RPMI8226 (cell line): ENCODE results near the gene CAMTA1.

Source experiments
- DNase-seq: peaks from one replicate; pipeline ENCODE4 v3.0.0-alpha.2; 2015

Gene CAMTA1

DNA sequence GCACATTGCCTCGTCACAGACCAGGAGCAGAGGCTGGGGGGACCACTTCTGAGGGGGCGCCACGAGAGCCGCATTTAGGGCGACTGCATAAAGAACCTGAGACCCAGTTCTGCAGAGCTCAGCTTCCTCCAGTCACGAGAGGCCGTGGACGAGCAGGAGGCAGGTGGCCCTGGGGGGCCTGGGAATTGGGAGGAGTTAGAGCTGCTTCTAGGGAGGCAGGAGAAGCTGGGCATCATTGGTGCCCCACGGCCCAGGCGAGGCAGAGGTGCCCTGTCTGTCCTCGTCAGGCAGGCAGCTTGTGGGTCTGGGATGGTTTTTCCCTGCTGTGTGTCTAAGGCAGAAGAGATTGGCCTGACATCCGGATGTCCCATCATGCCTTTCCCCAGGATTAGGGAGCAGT lies 389.3 kb downstream of the CAMTA1 start:
- DNase-seq, result no peak

DNA sequence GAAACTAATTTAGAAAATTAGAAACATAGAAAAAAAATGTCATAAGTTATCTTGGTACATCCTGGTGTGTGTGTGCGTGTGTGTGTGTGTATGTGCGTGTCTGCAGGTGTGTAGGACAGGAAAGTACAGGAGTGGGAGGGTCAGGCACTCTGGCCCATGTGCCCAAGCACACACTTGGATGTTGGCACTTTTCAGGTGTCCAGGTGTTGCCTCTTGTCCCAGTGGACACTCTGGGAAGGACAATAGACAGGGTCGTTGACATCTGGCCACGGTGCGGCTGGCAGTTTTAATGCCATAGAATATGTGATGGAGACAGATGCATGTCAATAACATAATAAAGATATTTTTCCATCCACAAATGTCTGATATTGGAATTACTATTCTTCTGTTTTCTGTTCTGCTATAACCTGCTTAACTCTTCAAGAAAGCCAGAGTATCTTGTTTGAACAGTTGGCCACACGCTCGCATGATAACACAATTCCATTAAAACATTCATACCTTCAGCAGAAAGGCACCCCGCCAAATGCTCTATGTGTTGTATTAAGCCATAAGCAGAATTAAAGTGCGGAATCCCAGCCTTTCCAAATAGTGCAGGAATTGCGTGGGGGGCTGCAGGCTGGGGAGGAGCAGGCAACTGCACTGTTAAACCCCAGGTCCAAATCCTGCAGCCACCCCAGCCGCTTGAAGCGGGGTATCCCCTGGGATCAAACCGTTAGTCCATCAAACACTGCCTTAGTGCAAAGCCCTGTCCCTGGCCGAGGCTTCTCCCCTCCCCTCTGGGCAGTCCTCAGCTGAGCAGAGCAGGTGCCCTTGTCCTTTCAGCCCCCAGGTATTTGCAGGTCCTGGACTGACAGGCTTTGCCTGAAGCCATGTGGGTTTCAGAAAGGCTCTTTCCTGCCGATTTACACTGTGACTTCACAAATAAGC lies 390.0 kb downstream of the CAMTA1 start:
- DNase-seq, result no peak

DNA sequence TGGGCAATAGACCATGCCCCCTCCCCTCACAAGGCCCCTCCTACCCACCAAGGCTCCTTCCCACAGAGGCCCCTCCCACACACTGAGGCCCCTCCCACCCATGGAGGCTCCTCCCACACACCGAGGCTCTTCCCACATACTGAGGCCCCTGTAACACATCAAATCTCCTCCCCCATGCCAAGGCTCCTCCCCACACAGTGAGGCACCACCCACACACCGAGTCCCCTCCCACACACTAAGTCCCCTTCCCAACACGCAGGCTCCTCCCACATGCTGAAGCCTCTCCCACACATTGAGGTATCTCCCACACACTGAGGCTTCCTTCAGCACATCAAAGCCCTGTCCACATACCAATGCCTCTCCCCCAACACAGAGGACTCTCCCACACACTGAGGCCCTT lies 391.8 kb downstream of the CAMTA1 start:
- DNase-seq, result no peak

DNA sequence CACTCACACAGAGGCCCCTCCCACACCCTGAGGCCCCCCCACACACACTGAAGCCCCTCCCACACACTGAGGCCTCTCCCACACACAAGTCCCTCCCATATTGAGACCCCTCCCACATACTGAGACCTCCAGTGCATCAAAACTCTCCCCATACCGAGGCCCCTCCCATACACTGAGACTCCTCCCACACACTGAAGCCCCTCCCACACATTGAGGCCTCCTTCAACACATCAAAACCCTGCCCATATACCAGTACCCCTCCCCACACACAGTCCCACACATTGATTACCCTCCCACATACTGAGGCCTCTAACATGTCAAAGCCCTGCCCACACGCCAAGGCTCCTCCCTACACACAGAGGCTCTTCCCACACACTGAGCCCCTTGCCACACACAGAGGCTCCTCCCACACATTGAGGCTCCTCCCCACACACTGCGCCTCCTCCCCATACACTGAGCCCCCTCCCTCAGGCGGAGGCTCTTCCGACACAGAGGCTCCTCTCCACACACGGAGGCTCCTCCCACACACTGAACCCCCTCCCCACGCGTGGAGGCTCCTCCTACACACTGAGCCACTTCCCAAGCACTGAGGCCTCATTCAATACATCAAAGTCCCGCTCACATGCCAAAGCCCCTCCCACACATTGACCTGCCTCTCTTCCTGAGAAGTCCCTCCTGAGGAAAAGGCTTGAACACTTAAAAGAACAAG lies 392.3 kb downstream of the CAMTA1 start:
- no peak for DNase-seq

DNA sequence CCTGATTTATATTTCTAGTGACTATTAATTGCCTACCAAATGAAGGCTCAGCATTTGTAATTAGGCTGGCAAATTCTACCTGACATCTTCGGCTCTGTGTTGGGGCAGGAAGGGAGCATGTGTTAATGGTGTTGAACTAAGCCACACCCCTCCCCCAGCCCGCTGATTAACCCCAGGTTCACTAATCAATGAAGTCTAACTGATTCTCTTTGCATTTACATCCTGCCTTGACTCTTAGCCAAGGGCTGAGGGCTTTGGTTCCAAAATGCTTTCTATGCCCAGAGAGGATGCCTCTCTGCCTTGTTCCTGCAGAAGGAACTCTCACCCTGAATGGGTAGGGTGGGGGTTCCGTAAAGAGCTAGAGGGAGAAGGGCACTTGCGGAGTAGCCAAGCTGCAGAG lies 393.1 kb downstream of the CAMTA1 start:
- no peak for DNase-seq

DNA sequence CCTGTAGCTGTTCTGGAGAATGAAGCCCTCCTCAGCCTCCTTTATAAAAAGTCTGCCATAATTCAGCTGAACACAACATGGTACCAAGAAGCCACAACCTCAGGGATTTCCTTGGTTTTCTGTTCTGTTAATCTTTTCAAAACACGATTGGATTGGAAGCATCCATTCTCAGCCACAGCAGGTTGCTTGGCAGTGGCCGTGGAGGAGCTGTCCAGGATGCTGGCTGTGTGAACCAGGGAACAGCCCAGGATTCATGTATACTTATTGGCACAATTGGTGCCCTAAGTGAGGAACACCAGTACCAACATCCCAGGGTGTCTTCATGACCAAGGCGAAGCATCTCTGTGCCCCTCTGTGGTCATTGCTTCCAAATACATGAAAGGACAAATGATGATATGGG lies 393.5 kb downstream of the CAMTA1 start:
- DNase-seq, result no peak

DNA sequence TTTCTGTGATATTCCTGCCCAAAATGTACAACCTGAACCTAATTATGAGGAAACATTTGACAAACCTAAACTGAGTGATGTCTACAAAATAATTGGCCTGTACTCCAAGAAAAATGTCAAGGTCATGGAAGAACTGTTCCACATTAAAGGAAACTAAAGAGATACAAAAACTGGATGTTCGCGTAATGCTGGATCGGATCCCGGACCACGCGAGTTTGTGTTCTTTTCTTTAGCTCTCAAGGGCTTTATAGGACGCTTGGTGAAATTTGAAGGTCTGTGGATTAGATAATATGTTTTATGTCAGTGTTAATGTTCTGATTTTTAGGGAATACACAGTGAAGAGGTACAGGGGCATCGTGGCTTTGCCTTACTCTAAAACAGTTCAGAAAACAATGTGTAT lies 400.5 kb downstream of the CAMTA1 start:
- no peak for DNase-seq

DNA sequence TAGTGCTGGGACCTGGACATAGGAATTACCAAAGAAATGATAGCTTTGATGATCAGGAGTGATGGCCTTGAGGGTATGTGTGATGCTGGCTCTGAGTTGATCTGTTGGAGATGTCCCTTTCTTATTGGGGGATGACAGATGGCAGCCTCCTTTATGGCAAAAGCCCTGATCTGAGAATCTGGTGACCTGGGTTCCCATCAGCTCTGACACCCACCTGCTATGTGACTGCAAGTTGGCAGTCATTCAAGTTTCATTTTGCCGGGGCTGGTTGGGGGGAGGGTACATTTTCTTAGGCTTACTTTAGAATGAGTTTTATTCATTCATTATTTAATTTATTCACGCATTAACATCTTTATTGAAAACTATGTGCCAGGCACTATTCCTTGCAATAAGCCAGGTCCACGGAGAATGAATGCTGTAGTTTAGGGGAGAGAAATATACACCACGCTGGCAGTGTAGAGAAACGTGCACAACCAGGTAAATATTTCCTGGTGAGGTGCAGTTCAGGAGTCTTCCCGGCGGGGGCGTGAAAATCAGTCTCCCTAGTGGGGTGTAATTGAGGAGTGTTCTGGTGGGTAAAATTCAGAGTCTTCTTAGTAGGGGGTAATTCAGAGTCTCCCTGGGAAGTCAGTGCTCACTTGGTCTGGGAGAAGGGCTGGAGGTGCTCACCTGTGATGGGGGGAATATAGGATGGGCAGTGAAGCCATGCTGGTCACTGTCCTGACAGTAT lies 401.3 kb downstream of the CAMTA1 start:
- DNase-seq, result peak; percentile 78

DNA sequence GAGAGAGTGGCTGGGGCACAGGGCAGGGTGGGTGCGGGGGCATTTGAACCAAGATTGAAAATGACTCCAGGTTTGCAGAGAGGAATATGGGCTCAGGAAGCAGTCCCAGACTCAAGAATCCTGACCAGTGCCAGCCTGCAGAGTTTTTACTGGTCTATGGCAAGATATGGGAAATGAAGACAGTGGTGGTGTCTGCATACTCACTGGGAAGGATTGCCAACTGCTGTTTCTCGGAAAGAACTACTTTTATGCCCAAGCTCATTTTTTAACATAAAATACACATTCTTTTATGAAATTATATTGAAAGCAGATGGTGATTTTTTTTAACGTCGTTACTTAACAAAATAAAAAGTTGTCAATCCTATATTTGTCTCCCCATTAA lies 401.8 kb downstream of the CAMTA1 start:
- no peak for DNase-seq

DNA sequence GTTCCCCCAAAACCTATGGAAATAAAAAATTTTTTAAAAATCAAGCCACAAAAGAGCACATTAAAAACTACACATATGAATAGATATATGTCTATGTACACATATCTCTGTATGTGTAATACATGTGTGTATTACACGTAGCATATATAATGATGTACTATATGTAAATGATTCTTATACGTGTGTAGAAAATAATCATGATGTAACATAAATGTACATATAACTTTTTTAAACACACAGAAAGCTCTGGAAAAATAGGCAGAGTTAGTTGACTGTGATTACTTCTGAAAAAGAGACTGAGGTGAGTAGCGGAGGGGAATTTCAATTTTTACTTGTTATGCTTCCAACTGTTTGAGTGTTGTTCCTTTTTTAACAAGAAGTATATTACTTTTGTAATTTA lies 405.0 kb downstream of the CAMTA1 start:
- DNase-seq, result no peak

DNA sequence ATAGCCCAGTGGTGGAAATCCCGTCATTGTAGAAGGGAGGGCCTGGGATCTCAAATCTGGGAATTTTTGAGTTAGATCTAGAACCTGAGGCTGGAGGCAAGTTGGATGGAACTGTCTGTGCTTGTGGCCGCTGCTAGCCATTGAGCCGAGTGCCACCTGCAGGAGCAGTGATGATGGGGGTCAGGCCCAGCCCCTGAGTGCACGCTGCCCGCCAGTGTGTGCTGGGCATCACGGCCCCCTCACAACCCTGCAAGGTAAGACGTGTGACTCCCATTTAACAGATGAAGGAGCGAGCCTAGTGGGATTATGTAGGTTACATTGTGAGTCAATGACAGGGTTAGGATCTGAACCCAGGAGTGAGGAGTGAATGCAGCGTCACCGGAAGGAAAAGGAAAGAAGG lies 407.2 kb downstream of the CAMTA1 start:
- DNase-seq, result no peak

DNA sequence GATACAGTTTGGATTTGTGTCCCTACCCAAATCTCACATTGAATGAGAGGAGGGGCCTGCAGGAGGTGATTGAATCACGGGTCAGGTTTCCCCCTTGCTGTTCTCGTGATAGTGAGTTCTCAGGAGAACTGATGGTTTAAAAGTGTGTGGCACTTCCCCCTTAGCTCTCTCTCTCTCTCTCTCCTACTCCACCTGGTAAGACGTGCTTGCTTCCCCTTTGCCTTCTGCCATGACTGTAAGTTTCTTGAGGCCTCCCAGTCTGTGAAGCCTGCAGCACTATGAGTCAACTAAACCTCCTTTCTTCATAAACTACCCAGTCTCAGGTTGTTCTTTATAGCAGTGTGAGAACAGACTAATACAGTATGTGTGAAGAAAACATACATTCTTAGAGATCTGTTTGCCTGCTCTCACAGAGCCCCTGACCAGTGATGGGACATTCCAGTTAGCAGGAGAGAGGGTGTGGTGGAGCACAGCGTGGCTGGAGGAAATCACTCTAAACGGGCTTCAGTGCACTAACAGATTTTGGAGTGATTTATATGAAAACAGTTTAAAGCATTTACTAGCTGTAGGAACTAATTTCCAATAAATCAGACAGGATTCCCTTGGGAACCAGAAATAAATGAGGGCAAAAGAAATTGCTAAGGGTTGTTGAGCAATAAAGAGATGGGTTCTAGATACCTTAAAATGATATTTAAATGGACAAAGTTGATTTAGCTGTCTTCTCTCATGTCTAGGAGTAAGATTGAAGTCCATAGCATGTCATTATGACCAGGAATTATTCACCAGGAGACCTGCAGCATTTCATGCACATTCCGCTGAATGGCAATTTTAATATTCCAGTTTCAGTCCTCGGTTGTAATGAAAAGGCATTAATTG lies 411.0 kb downstream of the CAMTA1 start:
- no peak for DNase-seq

DNA sequence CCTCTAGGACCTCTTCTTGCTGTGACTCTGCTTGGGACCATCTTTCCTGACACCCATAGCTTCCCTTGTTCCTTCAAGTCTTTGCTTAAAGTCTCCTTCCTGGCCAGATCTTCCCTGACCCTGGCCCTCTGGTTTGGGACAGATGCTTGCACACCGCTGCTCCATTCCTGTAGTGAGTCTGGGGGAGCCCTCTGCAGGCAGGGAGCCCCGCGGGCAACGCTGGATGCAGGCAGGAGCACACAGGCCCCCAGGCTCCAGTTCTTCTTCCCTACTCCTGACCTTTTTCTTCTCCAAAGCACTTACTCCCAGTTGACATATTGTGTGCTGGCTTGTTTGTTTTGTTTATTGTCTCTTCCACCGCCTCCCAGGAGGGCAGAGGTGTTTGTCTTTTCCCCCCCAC lies 413.4 kb downstream of the CAMTA1 start:
- no peak for DNase-seq

DNA sequence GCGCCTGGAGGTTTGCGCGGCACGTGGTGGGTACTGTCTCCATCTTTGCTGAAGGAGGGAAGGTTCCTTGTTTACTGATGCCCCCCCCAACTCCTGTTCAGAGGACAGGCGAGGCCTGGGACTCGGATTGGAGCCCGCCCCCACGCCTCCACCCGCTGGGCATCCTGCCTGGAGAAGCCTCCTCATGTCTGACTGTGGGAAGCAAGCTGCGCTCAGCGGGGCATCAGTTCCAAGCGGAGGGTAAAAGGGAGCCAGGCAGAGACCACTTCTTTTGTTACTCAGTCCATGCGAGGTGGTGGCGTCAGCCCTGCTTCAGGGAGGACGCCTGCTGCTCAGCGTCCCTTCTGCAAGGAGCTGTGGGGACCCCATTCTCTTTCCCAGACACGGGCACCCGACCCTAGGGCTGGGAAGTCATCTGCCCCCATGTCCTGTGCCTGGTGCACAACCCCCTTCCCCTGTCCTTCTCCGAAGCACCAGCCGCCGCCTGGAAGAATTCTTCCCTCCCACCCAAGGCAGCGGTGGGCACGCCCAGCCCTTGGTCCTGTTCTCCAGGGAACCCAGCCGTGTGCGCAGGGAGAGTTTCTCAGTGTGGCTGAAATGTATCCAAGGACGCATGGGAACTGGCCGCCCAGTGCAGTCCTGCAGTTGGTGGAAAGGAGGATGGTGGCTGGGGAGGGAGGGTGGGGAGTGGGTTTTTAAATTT lies 414.0 kb downstream of the CAMTA1 start:
- DNase-seq, result no peak

DNA sequence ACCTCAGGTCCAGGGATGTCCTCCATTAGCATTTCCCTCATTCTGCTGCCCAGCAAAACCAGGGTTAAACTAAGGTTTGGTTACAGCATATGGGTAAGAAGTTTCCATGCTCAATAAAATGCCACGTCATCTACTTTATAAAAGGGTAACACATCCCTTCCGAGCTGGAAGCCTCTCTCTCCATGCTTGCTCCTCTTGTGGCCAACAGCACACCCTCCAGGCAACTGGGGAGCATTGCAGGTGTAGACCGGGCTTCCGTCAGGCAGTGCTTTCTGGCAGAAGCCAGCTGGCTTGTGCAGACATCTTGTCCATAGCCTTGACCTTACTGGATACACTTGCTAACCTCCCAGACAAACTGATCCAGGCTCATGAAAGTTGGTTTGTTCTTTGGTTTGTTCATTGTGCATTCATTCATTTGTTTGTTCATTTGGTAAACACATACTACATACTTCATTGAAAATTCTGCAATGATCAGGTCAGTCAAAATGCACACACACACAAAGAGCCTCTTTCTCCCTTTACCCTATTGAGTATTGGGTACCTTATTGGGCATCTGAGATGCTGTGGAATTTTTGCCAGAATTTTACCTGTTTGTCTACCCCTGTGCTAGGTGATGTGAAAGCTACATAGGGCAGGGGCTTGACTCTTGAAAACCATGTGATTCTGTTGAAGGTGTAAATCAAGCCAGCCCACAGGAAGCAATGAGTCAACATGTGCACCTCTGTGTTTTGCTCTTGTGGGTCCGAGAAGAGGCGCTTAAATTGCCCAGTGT lies 422.8 kb downstream of the CAMTA1 start:
- DNase-seq, result peak; percentile 75

DNA sequence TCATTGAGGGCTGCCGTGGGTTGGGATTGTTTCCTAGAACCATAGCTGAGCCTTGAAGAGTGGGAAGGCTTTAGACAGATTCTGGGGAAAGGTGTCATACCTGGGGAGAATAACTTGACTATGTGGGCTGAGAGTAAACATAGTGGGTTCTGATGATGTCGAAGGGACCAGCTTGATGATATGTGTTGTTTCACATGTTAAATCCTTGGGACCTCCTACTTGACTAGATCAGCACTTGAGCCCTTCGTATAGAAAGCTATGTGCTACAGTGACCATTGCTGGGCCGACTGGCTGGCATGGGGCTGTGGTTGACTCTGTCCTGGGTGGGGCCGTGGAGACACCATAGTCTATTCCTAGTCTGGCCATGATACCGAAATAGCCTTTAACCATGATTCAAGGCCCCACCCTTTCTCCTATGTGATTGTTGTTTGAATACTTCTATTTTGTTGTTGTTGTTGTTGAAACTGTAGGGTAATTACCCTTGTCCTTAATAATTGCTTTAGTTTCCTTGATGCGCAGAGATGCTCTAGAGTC lies 423.5 kb downstream of the CAMTA1 start:
- no peak for DNase-seq

DNA sequence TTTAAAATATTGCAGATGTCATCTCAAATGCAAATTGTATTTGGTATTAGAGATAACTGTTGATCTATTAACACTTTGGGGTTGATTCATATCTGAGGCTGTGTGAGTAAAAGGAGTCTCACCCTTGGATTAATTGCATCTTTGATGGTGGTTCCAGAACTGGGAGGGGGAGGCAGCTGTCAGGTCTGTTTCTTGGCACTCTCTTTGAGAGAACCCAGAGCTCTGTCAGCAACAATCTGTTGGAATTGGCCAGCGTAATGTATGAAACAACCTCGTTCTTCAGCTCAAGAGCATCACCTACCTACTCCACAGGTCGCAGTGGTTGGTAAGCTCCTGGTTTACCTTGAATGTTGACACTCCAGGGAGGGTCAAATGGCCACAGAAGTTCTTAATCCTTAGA lies 424.1 kb downstream of the CAMTA1 start:
- DNase-seq, result no peak

DNA sequence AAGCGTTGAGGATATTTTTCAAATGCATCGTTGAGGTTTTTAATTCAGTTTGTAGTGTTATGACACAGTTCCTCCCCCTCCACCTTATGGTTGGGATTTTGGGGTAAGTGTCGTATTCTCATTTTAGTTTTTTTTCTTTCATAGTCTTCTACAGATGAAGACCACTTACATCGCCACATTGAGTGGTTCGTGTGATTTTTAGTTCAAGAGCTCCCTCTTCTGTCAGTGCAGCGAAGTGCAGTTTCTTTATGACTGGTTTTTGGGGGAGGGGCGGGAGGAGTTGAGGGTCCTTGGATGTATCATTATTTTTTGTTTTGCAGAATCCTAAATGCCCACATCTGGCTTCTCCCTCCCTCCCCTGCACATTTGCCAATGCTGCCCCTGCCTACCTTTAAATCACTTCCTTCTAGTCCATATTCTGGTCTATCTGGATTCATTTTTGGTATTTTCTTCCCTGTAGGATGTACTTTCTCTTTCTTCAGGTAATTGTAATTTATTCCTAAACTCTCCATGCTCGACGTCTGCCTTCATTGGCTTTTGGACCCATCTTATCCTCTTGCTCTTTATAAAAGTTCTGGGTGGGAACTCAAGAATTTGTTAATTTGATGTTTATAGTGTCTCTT lies 433.1 kb downstream of the CAMTA1 start:
- peak; percentile 55 for DNase-seq

DNA sequence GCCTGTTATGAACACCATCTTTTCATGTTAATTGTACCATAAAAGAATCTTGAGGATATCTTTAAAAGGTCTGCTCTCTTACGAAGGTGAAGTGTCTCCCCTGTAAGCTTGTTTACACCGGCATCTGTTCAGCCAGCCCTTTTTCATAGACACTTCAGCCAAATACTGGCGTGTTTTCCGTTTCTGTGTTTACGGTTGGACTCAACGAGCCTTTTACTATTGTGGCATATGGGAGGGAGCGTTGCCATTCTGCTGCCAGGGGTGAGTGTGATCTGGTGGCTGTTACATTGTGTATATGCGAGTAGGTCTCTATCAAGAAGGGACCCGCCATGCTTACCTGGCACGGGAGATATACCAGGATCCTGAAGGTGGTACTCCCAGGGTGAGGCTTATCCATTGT lies 433.8 kb downstream of the CAMTA1 start:
- no peak for DNase-seq

DNA sequence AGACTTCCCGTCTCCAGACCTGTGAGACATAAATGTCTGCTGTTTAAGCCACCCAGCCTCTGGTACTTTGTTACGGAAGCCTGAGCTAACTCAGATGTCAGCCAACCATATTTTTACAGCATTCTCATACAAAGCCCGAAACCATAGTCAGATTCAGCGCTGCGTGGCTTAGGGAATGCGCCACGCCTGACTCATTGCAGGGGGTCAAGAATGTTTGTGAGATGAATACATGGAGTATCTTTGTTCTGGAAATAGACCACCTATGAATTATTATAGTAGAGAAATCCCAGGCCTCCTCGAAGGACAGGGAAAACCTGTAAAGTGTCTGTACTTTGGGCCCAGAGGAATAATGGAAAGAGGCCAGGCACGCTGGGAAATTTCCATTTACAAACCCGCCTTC lies 434.8 kb downstream of the CAMTA1 start:
- no peak for DNase-seq
